Limb (tissue), 2 donors: ENCODE results near the gene OR7D2.

Experiments used
- DNase-seq, 2 donors: peaks; one replicate each; pipeline ENCODE4 v3.0.0-alpha.2; 2016; ENCODE audit errors: extremely low spot score in 2 of 2

Gene OR7D2

GRCh38 chr19:9205501-9206113 lies 26.8 kb downstream of the OR7D2 start:
- DNase-seq, result peak; percentile 45 to 80

DNA sequence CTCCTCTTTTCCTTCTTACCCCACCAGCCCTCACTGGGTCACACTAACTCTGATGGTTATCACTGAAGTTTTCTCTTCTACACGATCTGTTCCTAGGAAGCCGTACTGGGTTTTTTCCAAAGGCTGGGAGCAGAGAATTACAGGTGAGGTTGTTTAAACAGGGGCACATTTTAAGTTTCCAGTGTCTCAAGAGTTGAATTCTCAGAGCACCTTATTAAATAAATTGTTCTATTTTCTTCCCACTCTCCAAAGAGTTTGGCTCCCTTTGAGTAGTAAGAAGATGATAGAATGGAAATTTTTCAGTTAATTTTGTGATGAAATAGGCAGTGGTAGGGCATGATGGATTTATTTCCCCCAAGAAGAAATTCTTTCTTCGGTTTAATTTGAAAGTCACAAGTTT lies 40.7 kb downstream of the OR7D2 start, which contains the start of gene OR7D4:
Gene OR7D4 (minus strand): TSS at position 101 of the 400 bp plus-strand sequence. CDS start 4,752 bp downstream, outside the sequence.
- no peak for DNase-seq
